BE2C (cell line): Measurements from ENCODE around the gene PAFAH1B1.
"Not testable (repeated sequence)": the region's sequence is repeated elsewhere in the genome, so short reads cannot be mapped to it uniquely, and the experiment has no call there.

Experiments used
- DNase-seq: peaks from one replicate; pipeline ENCODE4 v3.0.0-alpha.2; 2020
- H3K27me3 ChIP-seq: fragments of 250-450 bp; sonication (Bioruptor Pico); 2 replicates; pipeline ENCODE4 v1.5.1; 2020; ENCODE audit warnings: mild to moderate bottlenecking
- H3K36me3 ChIP-seq: fragments of 250-450 bp; sonication (Bioruptor Pico); 2 replicates; pipeline ENCODE4 v1.5.1; 2020; ENCODE audit warnings: mild to moderate bottlenecking
- H3K4me1 ChIP-seq: fragments of 250-450 bp; sonication (Bioruptor Pico); 2 replicates; pipeline ENCODE4 v1.5.1; 2020
- H3K4me3 ChIP-seq: 2 replicates; pipeline ENCODE4 v1.5.1; 2011; ENCODE audit warnings: low read depth, low read length
- H3K9me3 ChIP-seq: fragments of 250-450 bp; sonication (Bioruptor Pico); 2 replicates; pipeline ENCODE4 v1.5.1; 2020
- TF ChIP-seq, protein P1 (sequence below): IDR thresholded peaks from 2 replicates; pipeline ENCODE4 v1.5.1; 2012; ENCODE audit warnings: mild to moderate bottlenecking, low read depth, low read length

The PAFAH1B1 gene

DNA sequence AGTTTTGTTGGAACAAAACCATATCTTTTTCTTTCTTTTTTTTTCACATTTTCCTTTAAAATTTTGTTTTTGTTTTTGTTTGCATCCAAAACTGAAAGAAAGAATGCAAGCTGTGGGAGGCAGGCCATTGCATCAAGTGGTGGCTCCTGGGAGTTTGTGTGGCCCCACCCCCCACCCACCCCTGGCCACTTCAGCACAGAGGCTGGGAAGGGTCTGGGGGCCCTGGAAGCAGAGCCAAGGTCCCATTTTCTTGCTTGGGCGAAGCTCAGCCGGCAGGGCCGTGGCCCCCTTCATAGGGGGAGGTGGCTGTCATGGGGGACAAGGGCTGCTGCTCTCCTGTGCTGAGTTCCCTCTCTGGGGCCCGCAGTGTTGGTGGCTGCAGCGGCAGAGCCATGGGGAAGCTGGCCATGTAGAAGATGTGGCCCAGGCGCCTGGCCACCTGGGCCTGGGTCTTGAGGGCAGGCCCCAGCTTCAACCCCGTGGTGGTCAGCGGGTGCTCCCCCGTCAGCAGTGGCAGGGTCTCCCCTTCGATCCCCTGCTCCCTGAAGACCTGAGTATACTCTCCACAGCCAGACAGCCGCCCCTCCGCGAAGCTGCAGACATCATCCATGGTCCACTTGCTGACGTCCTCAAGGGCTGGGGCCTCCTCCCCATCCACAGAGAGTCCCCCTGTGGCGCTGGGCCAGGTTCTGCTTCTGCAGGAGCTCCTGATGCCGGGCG is 19.8 kb downstream of the PAFAH1B1 start:
- TF ChIP-seq, protein P1, sequence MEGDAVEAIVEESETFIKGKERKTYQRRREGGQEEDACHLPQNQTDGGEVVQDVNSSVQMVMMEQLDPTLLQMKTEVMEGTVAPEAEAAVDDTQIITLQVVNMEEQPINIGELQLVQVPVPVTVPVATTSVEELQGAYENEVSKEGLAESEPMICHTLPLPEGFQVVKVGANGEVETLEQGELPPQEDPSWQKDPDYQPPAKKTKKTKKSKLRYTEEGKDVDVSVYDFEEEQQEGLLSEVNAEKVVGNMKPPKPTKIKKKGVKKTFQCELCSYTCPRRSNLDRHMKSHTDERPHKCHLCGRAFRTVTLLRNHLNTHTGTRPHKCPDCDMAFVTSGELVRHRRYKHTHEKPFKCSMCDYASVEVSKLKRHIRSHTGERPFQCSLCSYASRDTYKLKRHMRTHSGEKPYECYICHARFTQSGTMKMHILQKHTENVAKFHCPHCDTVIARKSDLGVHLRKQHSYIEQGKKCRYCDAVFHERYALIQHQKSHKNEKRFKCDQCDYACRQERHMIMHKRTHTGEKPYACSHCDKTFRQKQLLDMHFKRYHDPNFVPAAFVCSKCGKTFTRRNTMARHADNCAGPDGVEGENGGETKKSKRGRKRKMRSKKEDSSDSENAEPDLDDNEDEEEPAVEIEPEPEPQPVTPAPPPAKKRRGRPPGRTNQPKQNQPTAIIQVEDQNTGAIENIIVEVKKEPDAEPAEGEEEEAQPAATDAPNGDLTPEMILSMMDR: no peak

DNA sequence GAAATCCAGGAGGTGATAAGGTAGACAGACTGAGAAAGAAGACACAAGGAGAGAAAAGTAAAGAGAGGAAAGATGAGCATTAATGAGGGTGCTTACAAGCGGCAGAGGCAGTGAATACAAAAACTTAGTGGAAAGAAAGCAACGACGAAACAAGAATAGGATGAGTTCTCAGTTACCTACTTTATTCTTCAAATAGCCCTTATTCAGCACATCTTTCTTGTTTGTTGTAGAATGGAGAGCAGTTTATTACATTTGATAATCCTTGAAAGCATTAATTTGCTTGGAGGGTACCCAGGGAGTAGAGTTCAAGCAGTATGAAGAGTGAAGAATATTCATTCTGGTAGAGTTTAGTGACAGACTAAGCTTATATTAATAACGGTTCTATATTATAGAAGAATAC is 22.4 kb downstream of the PAFAH1B1 start:
- Histone ChIP-seq H3K9me3 (no peaks in the 10 kb centered on the region), H3K4me1 (no peaks in the 10 kb centered on the region), H3K27me3 (no peaks in the 10 kb centered on the region), H3K36me3 (no peaks in the 10 kb centered on the region), H3K4me3 (no peak overlapping the region)
- TF ChIP-seq, protein P1: no peak
- DNase-seq: no peak

More for the DNA sequence above, 19.8 kb downstream of the PAFAH1B1 start:
- Histone ChIP-seq H3K36me3 (no peaks in the 10 kb centered on the region), H3K27me3 (no peaks in the 10 kb centered on the region), H3K9me3 (no peaks in the 10 kb centered on the region), H3K4me3 (no peak overlapping the region), H3K4me1 (no peaks in the 10 kb centered on the region)
- DNase-seq: no peak

DNA sequence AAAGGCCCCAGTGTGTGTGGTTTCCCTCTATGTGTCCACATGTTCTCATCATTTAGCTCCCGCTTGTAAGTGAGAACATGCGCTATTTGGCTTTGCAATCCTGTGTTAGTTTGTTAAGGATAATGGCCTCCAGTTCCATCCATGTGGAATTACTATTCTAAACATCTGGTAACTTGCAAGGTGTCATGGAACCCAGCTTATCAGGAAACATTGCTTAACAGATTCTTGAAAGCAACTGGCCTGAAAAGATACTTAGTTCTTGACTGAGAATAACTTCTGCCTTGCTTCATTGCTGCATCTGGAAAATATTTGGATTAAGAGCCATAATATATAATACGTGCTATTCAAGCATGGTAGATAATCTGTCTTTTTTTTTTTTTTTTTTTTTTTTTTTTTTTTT is 27.8 kb downstream of the PAFAH1B1 start:
- peaks cover 3% of the 10 kb centered on the region; the same call in 1 of the 2 replicates for H3K36me3 ChIP-seq
- no peak overlapping the region for H3K4me3 ChIP-seq
- no peaks in the 10 kb centered on the region for H3K4me1 ChIP-seq
- no peaks in the 10 kb centered on the region for H3K9me3 ChIP-seq
- no peak for DNase-seq
- TF ChIP-seq, protein P1: no peak
- H3K27me3 ChIP-seq: no peaks in the 10 kb centered on the region

DNA sequence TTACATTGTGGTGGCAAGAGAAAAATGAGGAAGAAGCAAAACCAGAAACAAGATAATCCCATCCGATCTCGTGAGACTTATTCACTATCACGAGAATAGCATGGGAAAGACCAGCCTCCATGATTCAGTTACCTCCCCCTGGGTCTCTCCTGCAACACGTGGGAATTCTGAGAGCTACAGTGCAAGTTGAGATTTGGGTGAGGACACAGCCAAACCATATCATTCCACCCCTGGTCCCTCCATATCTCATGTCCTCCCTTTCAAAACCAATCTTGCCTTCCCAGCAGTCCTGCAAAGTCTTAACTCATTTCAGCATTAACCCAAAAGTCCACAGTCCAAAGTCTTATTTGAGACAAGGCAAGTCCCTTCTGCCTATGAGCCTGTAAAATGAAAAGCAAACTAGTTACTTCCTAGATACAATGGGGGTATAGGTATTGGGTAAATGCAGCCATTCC is 28.5 kb downstream of the PAFAH1B1 start:
- not testable (repeated sequence) for H3K4me1 ChIP-seq, H3K4me3 ChIP-seq, H3K27me3 ChIP-seq, H3K9me3 ChIP-seq, H3K36me3 ChIP-seq, DNase-seq

DNA sequence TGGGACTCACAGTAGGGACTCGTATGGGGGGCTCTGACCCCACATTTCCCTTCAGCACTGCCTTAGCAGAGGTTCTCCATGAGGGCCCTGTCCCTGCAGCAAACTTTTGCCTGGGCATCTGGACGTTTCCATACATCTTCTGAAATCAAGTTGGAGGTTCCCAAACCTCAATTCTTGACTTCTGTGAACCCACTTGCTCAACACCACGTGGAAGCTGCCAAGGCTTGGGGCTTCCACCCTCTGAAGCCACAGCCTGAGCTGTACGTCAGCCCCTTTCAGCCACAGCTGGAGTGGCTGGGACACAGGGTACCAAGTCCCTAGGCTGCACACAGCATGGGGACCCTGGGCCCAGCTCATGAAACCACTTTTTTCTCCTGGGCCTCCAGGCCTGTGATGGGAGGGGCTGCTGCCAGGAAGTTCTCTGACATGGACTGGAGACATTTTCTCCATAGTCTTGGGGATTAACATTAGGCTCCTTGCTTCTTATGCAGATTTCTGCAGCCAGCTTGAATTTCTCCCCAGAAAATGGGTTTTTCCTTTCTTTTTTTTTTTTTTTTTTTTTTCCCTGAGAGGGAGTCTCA is 29.4 kb downstream of the PAFAH1B1 start:
- not testable (repeated sequence) for H3K27me3 ChIP-seq, H3K9me3 ChIP-seq, H3K36me3 ChIP-seq, DNase-seq, H3K4me3 ChIP-seq, H3K4me1 ChIP-seq

DNA sequence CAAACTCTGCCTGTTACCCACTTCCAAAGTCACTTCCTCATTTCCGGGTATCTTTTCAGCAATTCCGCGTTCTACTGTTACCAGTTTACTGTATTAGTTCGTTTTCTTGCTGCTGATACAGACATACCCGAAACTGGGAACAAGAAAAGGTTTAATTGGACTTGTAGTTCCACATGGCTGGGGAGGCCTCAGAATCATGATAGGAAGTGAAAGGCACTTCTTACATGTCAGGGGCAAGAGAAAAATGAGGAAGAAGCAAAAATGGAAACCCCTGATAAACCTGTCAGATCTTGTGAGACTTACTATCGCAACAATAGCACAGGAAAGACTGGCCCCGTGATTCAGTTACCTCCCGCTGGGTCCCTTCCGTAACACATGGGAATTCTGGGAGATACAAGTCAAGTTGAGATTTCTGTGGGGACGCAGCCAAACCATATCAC is 30.9 kb downstream of the PAFAH1B1 start:
- H3K9me3 ChIP-seq: no peaks in the 10 kb centered on the region
- peaks cover 3% of the 10 kb centered on the region; the same call in 1 of the 2 replicates for H3K36me3 ChIP-seq
- H3K27me3 ChIP-seq: no peaks in the 10 kb centered on the region
- H3K4me1 ChIP-seq: no peaks in the 10 kb centered on the region
- TF ChIP-seq, protein P1: no peak
- no peak for DNase-seq
- H3K4me3 ChIP-seq: no peak overlapping the region

DNA sequence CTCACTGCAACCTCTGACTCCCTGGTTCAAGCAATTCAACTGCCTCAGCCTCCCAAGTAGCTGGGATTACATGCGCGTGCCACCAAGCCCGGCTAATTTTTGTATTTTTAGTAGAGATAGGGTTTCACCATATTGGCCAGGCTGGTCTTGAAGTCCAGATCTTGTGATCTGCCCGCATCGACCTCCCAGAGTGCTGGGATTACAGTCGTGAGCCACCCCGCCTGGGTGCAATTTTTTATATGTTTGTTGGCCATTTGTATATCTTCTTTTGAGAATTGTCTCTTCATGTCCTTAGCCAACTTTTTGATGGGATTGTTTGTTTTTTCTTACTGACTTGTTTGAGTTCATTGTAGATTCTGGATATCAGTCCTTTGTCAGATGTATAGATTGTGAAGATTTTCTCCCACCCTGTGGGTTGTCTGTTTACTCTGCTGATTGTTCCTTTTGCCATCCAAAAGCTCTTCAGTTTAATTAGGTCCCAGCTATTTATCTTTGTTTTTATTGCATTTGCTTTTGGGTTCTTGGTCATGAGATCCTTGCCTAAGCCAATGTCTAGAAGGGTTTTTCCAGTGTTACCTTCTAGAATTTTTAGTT is 33.3 kb downstream of the PAFAH1B1 start:
- not testable (repeated sequence) for H3K4me1 ChIP-seq, H3K36me3 ChIP-seq, H3K9me3 ChIP-seq, DNase-seq, H3K4me3 ChIP-seq, H3K27me3 ChIP-seq

DNA sequence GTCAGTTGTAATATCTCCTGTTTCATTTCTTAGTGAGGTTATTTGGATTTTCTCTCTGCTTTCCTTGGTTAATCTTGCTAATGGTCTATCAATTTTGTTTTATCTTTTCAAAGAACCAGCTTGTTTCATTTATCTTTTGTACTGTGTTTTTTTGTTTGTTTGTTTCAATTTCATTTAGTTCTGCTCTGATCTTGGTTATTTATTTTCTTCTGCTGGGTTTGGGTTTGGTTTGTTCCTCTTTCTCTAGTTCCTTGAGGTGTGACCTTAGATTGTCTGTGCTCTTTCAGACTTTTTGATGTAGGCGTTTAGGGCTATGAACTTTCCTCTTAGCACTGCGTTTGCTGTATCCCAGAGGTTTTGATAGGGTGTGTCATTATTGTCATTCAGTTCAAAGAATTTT is 35.5 kb downstream of the PAFAH1B1 start:
- H3K36me3 ChIP-seq, H3K27me3 ChIP-seq, H3K4me3 ChIP-seq, H3K4me1 ChIP-seq, H3K9me3 ChIP-seq, DNase-seq: not testable (repeated sequence)
